Endothelial cell (in vitro differentiated cells): ENCODE measurements around the gene TNN. TPM values are rescaled to one million over a fixed set of nuclear protein-coding genes. Genes with fewer than 3 reads are reported as not detected.
A peak's percentile ranks its signal among the peaks of the same experiment; 100 is the strongest.

Source experiments
- DNase-seq: peaks from one replicate; pipeline ENCODE4 v3.0.0; 2021; ENCODE audit warnings: low spot score
- H3K27ac Mint-ChIP-seq: one replicate; pipeline ENCODE4 v1.8.0; 2021; ENCODE audit warnings: mixed read lengths, inconsistent platforms; ENCODE audit not compliant: unreplicated experiment
- H3K27me3 Mint-ChIP-seq: one replicate; pipeline ENCODE4 v1.8.0; 2021; ENCODE audit warnings: mild to moderate bottlenecking, moderate library complexity, mixed read lengths, inconsistent platforms; ENCODE audit not compliant: unreplicated experiment
- H3K36me3 Mint-ChIP-seq: one replicate; pipeline ENCODE4 v1.8.0; 2021; ENCODE audit warnings: mild to moderate bottlenecking, low read depth, mixed read lengths, inconsistent platforms; ENCODE audit not compliant: unreplicated experiment
- H3K4me1 Mint-ChIP-seq: one replicate; pipeline ENCODE4 v1.8.0; 2021; ENCODE audit warnings: mild to moderate bottlenecking, mixed read lengths, inconsistent platforms; ENCODE audit not compliant: unreplicated experiment
- H3K4me3 Mint-ChIP-seq: one replicate; pipeline ENCODE4 v1.8.0; 2021; ENCODE audit warnings: mild to moderate bottlenecking, mixed read lengths, inconsistent platforms; ENCODE audit not compliant: unreplicated experiment
- H3K9me3 Mint-ChIP-seq: one replicate; pipeline ENCODE4 v1.8.0; 2021; ENCODE audit warnings: mixed read lengths, inconsistent platforms; ENCODE audit not compliant: unreplicated experiment
- CTCF ChIP-seq: fragments of 200-600 bp; sonication (generic); IDR thresholded peaks from one replicate; pipeline ENCODE4 v1.5.0; 2021; ENCODE audit warnings: antibody characterized with exemption; ENCODE audit not compliant: unreplicated experiment
- total RNA-seq: library from RNA; stranded (reverse); fragmentation: NEBNext Ultra II Directional; extraction: Animal tissue kit (Norgen Biotek cat#: 25700); gene quantifications from one replicate; pipeline ENCODE4 v1.2.1, GENCODE V29; 2021; ENCODE audit not compliant: unreplicated experiment

Gene TNN
- total RNA-seq, 1 donor from 2014 or later = 4.1 TPM

- H3K4me1 Mint-ChIP-seq = peaks cover 3% of the 10 kb centered on the region
- no peak for DNase-seq
These were observed 12.4 kb downstream of the TNN start for GRCh38 chr1:175080030-175080429.

DNA sequence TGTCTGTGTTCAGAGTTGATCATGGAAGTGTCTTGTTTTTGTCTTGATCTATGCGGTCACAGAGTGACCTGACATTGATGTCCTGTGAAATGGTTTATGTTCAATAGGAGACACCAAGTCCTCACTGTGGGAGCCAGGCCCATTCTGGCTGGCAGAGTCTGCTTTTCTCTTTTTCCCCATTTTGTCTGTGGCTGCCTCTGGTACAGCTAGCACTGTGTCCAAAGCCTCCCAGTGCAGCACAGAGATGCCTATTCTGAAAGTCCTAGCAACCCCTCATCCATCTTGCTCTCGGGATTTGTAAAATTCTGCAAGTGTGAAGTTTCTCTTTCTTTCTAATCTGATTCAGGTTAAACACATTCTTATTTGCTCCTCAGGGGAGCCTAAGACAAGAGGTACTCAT, 14.3 kb downstream of the TNN start:
- Mint-ChIP-seq H3K4me3 (no peak overlapping the region), H3K27me3 (peaks cover 8% of the 10 kb centered on the region), H3K36me3 (no peaks in the 10 kb centered on the region), H3K27ac (peak overlapping the region; percentile 33), H3K9me3 (no peaks in the 10 kb centered on the region), H3K4me1 (peaks cover 3% of the 10 kb centered on the region)
- no peak for TF ChIP-seq CTCF
- DNase-seq = no peak

More at GRCh38 chr1:175080030-175080429, 12.4 kb downstream of the TNN start:
- Mint-ChIP-seq H3K36me3 (peaks cover 2% of the 10 kb centered on the region), H3K4me3 (no peak overlapping the region), H3K27me3 (peaks cover 10% of the 10 kb centered on the region), H3K27ac (no peak overlapping the region), H3K9me3 (no peaks in the 10 kb centered on the region)
- TF ChIP-seq CTCF = no peak

GRCh38 chr1:175088525-175088951, 20.9 kb downstream of the TNN start:
- no peak for TF ChIP-seq CTCF
- Mint-ChIP-seq H3K9me3 (no peaks in the 10 kb centered on the region), H3K4me3 (no peak overlapping the region), H3K27ac (no peak overlapping the region), H3K36me3 (no peaks in the 10 kb centered on the region), H3K27me3 (peaks cover 2% of the 10 kb centered on the region), H3K4me1 (peaks cover 3% of the 10 kb centered on the region)
- no peak for DNase-seq

DNA sequence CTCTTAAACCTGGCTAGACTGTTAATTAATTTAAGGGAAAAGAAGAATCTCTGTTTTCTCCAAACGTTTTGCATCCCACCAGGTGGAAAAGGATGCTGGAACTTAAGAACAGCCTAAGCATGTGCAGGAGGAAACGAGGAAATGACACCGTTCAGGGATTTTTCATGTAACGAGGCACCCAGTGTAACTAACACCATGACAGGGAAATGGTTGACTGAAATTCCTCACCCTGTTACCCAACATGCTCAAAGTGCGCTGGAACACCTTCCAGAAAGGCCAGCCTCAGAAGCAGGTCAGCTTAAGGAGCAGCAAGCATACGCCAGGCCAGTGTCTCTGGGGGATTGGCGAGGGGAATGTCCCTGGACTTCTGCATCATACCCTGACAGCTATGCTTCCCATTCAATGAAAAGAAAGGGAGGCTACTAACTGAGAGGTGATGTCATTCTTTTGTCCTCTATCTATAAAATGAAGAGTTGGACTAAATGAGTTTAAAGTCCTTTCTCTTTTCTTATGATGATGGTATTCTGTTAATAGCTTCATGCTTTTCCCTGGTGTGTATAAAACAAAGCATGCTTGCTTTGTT, 21.6 kb downstream of the TNN start:
- DNase-seq = no peak
- Mint-ChIP-seq H3K27me3 (peaks cover 2% of the 10 kb centered on the region), H3K27ac (no peak overlapping the region), H3K4me3 (no peak overlapping the region), H3K36me3 (no peaks in the 10 kb centered on the region), H3K9me3 (no peaks in the 10 kb centered on the region), H3K4me1 (peaks cover 3% of the 10 kb centered on the region)
- TF ChIP-seq CTCF = no peak

DNA sequence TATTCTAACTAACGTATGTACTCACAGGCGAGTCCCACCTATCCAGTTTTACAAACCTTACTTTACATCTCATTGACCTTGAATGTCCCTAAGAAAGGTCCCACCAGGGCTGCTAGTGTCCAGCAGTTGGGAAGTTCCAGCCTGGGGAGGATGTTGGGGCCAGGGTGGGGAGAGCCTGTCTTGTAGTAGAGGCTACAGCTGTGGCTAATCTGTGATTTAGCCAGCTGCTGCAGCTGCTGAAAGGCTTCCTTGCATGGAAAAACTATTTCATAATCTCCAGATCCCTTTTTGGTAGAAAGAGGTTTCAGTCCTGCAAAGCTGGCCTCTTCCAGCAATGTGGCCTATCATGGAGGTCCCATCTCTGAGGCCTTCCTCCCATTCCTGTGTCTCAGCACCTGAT, 23.1 kb downstream of the TNN start:
- peaks cover 3% of the 10 kb centered on the region for H3K4me1 Mint-ChIP-seq
- peaks cover 2% of the 10 kb centered on the region for H3K27me3 Mint-ChIP-seq
- no peak overlapping the region for H3K4me3 Mint-ChIP-seq
- H3K27ac Mint-ChIP-seq = no peak overlapping the region
- H3K9me3 Mint-ChIP-seq = no peaks in the 10 kb centered on the region
- H3K36me3 Mint-ChIP-seq = no peaks in the 10 kb centered on the region
- TF ChIP-seq CTCF = no peak
- DNase-seq = no peak
